ENCODE measurements around the gene ZBTB7C. TPM values are rescaled to one million over a fixed set of nuclear protein-coding genes. Genes with fewer than 3 reads are reported as not detected.

Gene ZBTB7C
- total RNA-seq, 2 experiments from 2014 or later, result not detected

DNA sequence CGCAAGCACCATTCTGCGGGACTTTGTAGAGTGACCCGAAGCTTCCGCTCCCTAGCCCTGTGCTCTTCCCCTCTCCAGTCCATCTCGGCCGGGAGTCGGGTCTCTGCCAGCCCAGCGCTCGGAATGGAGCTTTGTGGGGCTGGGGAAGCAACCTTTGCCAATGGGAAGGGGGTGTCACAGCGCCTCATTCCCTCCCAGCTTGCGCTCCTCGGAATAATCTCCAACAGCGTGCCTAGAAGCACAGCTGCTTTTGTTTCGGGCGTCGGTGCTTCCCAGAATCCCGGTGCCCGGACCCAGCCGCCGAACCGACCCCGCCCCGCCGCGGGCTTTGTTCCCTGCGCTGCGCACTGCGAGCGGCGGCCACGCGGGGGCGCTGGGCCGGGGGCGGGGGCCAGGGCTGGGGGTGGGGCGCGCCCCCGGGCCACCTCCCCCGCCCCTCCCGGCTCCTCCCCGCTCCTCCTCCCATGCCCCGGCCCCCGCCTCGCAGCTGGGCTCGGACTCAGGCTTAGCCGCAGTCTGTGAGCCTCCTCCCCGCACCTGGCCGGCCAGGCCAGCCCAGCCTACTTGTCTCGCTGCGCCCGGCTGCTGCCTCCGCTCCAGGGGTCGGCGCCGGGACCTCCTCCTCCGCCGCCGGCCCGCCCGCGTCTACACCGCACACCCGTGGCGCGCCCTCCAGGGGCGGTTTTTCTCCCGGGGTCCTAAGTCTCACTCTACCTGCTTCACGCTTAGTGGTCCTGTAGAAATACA is 401.1 kb downstream of the ZBTB7C start:
- no peaks in the 10 kb centered on the region for H3K9me2 ChIP-seq (ENCODE audit: insufficient read depth, low read length)
- H3K4me2 ChIP-seq (ENCODE audit: low read length), result no peak overlapping the region
- H3K36me3 ChIP-seq (ENCODE audit: insufficient read depth, low read length), result no peaks in the 10 kb centered on the region
- no peak for TF ChIP-seq CTCF (conservative IDR thresholded peaks at IDR 0.05; ENCODE audit: low read length)
- no peak for TF ChIP-seq EZH2phosphoT487 (IDR thresholded peaks at IDR 0.05; ENCODE audit: borderline replicate concordance, low read depth, low read length)
- H4K20me1 ChIP-seq (ENCODE audit: insufficient read depth, low read length), result no peaks in the 10 kb centered on the region
- H3K4me1 ChIP-seq (ENCODE audit: insufficient read depth, low read length, poor library complexity, severe bottlenecking), result no peaks in the 10 kb centered on the region
- no TSS peak for BruUV-seq (replicated peaks)
- H3K27ac ChIP-seq (ENCODE audit: low read depth, low read length, poor library complexity, severe bottlenecking), result no peak overlapping the region
- intact Hi-C loops (cut with micrococcal nuclease; ENCODE audit: unreplicated experiment), result no loop called here
- ChIA-PET CTCF (ENCODE audit: unreplicated experiment) (no interaction called here), POLR2A (no interaction called here)
- no peak overlapping the region for H2AFZ ChIP-seq (ENCODE audit: low read length)
- no peak for DNase-seq (ENCODE audit: low spot score)
- H3K79me2 ChIP-seq (ENCODE audit: insufficient read depth, low read depth, low read length), result no peaks in the 10 kb centered on the region
- H3K4me3 ChIP-seq (ENCODE audit: low read depth, low read length, poor library complexity, severe bottlenecking), result no peak overlapping the region
- H3K9me3 ChIP-seq (ENCODE audit: low read length), result no peaks in the 10 kb centered on the region

- Histone ChIP-seq H3K9me2 (ENCODE audit: insufficient read depth, low read length) (no peaks in the 10 kb centered on the region), H2AFZ (ENCODE audit: low read length) (no peak overlapping the region), H3K4me3 (ENCODE audit: low read depth, low read length, poor library complexity, severe bottlenecking) (no peak overlapping the region), H3K79me2 (ENCODE audit: insufficient read depth, low read depth, low read length) (no peaks in the 10 kb centered on the region), H3K4me2 (ENCODE audit: low read length) (no peak overlapping the region), H3K36me3 (ENCODE audit: insufficient read depth, low read length) (no peaks in the 10 kb centered on the region), H3K9me3 (ENCODE audit: low read length) (no peaks in the 10 kb centered on the region), H4K20me1 (ENCODE audit: insufficient read depth, low read length) (no peaks in the 10 kb centered on the region), H3K27ac (ENCODE audit: low read depth, low read length, poor library complexity, severe bottlenecking) (no peak overlapping the region), H3K4me1 (ENCODE audit: insufficient read depth, low read length, poor library complexity, severe bottlenecking) (no peaks in the 10 kb centered on the region)
- TF ChIP-seq CTCF (conservative IDR thresholded peaks at IDR 0.05; ENCODE audit: low read length) (no peak), EZH2phosphoT487 (IDR thresholded peaks at IDR 0.05; ENCODE audit: borderline replicate concordance, low read depth, low read length) (no peak)
- BruUV-seq (replicated peaks), result no TSS peak
- CTCF ChIA-PET (ENCODE audit: unreplicated experiment), result no interaction called here
- POLR2A ChIA-PET, result no interaction called here
- intact Hi-C loops (cut with micrococcal nuclease; ENCODE audit: unreplicated experiment), result no loop called here
- no peak for DNase-seq (ENCODE audit: low spot score)
These were observed 401.8 kb downstream of the ZBTB7C start for GRCh38 chr18:48007381-48007780.

DNA sequence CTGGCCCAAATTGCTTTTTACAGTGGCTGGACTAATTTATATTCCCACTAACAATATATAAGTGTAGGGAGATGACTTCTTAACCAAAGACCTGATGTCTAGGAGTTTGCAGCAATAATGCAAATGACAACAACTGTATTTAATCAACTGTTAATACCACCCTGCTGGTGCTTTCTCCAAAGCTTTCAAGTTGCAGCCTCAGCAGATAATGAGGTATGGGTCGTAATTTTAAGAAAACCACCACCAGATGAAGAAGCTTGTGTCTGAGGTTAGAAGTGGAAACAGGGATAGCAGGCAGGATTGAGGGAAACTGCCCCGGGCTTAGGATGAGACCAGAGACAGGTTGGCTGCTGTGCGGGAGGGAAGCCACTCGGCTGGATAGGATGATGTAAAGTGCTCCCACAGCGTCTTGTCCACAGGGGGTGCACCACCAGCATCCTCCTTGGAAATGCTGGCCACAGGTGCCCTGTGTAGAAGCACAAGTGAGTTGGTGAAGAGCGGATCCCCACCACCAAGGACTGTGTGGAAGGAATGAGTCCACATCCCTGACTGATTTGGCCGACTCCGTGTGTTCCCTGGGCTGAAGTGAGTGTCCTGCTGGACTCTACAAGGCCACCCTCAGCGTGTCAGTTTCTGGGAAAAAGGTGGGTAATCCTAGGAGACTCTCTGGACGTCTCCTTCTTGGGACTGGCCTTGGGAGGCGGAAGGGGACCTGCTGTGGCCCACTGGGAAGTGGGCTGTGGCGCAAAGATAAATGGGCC is 402.6 kb downstream of the ZBTB7C start:
- Histone ChIP-seq H3K4me1 (ENCODE audit: insufficient read depth, low read length, poor library complexity, severe bottlenecking) (no peaks in the 10 kb centered on the region), H3K27ac (ENCODE audit: low read depth, low read length, poor library complexity, severe bottlenecking) (no peak overlapping the region), H3K9me2 (ENCODE audit: insufficient read depth, low read length) (no peaks in the 10 kb centered on the region), H3K4me2 (ENCODE audit: low read length) (no peak overlapping the region), H4K20me1 (ENCODE audit: insufficient read depth, low read length) (no peaks in the 10 kb centered on the region), H3K79me2 (ENCODE audit: insufficient read depth, low read depth, low read length) (no peaks in the 10 kb centered on the region), H3K36me3 (ENCODE audit: insufficient read depth, low read length) (no peaks in the 10 kb centered on the region), H2AFZ (ENCODE audit: low read length) (no peak overlapping the region), H3K4me3 (ENCODE audit: low read depth, low read length, poor library complexity, severe bottlenecking) (no peak overlapping the region), H3K9me3 (ENCODE audit: low read length) (no peaks in the 10 kb centered on the region)
- POLR2A ChIA-PET, result no interaction called here
- intact Hi-C loops (cut with micrococcal nuclease; ENCODE audit: unreplicated experiment), result no loop called here
- CTCF ChIA-PET (ENCODE audit: unreplicated experiment), result no interaction called here
- no TSS peak for BruUV-seq (replicated peaks)
- TF ChIP-seq CTCF (conservative IDR thresholded peaks at IDR 0.05; ENCODE audit: low read length), result no peak
- TF ChIP-seq EZH2phosphoT487 (IDR thresholded peaks at IDR 0.05; ENCODE audit: borderline replicate concordance, low read depth, low read length), result no peak
- DNase-seq (ENCODE audit: low spot score), result no peak

Data from OCI-LY7 (cell line).